Skeletal muscle cell (primary cell): Measurements from ENCODE around the gene FBXL13.
"Not testable (repeated sequence)": the region's sequence is repeated elsewhere in the genome, so short reads cannot be mapped to it uniquely, and the experiment has no call there.

ENCODE experiments used
- DNase-seq: peaks from one replicate; pipeline ENCODE4 v3.0.0-alpha.2; 2010; ENCODE audit warnings: low read depth
- H3K4me3 ChIP-seq: 2 replicates; pipeline ENCODE4 v1.5.1; 2011; ENCODE audit warnings: low read depth, mild to moderate bottlenecking, control low read depth, low read length, moderate library complexity

The FBXL13 gene

DNA sequence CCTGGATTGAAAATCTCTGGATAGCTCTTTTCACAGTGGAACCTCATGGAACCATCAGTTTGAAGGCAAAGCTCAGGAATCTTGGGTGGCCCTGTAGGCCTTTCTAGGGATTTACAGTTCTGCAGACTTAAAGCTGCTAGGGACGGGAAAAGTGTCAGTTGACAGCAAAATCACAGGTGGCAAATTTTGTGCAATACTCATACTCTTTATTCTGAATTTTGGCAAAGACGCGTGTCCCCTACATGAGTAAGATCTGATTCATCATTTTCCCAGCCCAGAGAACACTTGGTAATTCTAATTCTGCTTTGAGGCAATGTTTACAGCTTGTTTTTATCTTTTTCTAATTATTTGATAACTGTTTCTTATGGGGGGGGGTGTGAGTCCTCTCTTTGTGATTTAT is 158.2 kb downstream of the FBXL13 start:
- no peak overlapping the region for H3K4me3 ChIP-seq
- peak; percentile 55 for DNase-seq

DNA sequence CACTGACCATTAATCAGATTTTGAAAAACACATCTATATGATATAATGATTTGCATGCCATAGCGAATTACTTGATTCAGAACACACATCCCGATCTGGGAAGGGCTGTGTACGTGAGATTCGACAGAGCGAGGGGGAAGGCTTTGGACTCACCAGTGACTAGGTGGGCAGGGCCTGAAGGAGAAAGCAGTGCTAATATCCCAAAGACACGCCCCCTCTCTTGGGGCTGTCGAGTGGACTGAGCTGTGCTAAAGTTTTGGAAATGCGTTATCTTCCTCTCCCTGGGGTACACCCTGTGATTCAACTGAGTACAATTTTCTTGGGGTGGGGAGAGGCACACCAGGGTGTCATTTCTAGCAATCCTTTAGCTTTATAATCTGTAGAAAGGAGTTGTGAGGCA is 160.0 kb downstream of the FBXL13 start:
- no peak for DNase-seq
- peak overlapping the region; percentile 50 for H3K4me3 ChIP-seq

DNA sequence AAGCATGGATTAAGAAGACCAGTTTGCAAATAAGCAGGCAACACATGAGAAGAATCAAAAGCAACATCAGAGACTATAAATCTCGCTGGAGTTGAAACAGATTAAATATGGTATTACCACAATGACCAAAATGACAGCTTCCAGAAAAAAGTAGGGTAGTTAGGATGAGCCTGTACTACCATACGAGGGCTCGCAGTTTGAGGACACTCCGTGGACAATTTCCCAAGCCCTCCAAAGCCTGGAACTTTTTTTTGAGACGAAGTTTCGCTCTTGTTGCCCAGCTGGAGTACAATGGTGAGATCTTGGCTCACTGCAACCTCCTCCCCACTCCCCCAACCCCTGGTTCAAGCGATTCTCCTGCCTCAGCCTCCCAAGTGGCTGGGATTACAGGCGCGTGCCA is 160.8 kb downstream of the FBXL13 start:
- DNase-seq = no peak
- H3K4me3 ChIP-seq = peak overlapping the region; percentile 50

DNA sequence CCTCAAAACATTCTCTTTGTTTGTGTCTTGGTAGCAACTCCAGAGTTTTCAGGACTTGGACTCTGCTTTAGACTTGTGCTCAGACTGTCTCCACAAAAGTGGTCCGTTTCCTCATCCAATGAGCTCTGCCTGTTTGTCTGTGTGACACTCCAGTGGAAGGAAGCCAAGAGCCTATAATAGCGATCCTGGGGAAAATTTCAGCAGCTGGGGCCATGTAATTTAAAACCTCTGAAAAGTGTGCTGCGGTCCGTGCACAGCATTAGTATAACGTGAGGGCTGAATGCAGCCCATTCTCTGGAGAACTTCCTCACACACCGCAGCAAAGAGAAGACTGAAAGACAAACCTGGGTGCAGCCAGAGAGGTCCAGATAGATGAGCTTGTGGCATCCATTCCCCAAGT is 161.9 kb downstream of the FBXL13 start, which contains the start of gene LRRC17:
Gene LRRC17 (plus strand): TSS at position 259 of the 400 bp plus-strand sequence. CDS start 20,914 bp downstream, outside the sequence.
- peak within 1 kb of the TSS; percentile 50 for H3K4me3 ChIP-seq
- peak; percentile 76 for DNase-seq

DNA sequence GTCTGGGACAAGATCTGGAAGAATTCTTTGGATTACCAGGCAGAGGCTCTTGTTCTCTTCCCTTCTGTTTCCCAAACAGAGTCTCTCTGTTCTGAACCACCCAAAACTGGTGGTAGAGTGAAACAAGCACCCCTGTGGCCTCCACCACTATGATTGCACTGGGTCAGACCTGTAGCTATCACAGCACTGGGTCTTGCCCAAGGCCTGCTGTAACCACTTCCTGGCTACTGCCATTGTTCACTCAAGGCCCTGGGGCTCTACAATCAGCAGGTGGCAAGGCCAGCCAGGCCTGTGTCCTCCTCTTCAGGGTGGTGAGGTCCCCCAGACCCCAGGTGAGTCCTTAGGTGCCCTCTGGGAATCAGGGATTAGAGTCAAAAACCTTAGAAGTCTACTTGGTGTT is 165.9 kb downstream of the FBXL13 start:
- DNase-seq = no peak
- H3K4me3 ChIP-seq = no peak overlapping the region

DNA sequence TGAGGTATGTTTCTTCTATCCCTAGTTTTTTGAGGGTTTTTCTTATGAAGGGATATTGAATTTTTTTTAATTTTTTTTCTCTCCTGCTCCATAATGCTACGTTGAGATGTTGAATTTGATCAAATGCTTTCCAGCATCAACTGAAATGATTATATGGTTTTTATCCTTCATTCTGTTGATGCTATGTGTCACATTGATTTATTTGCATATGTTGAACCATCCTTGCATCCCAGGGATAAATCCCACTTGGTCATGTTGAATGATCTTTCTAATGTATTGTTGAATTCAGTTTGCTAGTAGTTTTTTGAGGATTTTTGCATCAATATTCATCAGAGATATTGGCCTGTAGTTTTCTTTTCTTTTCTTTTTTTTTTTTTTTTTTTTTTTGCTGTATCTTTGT is 171.0 kb downstream of the FBXL13 start:
- DNase-seq, H3K4me3 ChIP-seq: not testable (repeated sequence)

DNA sequence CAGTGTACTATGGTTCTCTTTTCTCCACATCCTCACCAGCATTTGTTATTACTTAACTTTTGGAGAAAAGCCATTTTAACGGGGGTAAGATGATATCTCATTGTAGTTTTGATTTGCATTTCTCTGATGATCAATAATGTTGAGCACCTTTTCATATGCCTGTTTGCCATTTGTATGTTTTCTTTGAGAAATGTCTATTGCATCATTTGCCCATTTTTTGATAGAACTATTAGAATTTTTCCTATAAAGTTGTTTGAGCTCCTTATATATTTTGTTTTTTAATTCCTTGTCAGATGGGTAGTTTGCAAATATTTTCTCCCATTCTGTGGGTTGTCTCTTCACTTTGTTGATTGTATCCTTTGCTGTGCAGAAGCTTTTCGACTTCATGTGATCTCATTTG is 172.5 kb downstream of the FBXL13 start:
- DNase-seq, H3K4me3 ChIP-seq: not testable (repeated sequence)

DNA sequence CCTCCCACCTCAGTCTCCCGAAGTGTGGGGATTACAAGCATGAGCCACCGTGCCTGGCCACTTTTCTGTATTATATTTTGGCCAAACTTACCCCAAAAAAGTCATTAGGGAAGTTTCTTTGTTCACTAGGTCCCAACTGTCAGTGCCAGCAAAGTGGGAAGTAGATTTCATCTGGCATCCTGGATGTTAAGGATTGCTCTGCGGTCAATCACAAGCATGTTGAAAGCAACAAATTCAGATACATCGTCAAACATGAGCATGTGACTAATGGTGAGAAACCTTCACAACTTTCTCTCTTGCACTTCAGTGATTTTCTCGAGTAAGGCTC is 176.1 kb downstream of the FBXL13 start:
- DNase-seq = no peak
- no peak overlapping the region for H3K4me3 ChIP-seq

DNA sequence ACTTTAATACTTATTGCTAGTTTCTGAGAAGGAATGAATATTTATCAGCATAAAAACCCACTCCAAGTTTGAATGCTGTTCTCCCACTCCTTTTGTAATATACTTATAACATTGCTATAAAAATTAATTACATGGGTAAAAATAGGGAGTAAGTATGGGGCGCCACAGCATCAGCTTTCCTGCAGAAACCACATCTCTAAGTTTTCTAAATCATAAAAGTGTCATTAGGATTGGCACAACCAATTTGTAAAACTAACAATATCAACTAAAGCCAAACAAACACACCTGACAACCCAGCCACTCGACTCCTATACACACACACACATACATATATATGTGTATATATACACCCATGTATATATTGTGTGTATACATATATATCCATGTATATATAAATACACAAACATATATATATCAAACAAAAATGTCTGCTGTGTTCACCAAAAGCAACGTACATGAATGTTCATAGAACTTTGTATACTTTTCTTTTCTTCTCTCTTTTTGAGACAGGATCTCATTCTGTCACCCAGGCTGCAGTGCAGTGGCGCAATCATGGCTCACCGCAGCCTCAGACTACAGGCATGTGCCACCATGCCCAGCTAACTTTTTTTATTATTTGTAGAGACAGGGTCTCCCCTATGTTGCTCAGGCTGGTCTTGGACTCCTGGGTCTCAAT is 176.6 kb downstream of the FBXL13 start:
- DNase-seq = no peak
- no peak overlapping the region for H3K4me3 ChIP-seq

DNA sequence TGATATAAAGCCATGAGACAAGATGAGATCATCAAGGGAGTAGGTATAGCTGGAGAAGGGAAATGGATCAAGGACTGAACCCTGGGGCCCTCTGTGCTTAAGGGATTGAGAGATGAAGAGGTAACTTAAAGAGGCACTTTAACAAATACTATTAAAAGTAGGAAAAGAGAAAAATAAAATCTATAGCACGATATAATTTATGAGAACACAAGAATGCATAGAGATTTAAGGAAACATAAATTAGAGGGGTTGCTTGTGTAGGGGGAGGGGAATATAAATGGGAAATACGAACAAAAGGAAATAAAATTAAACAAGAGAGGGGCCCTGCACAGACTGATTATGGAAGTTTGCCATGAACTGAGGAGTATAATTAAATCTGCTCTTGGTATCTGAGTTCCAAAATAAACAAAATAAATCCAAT is 177.4 kb downstream of the FBXL13 start:
- no peak for DNase-seq
- no peak overlapping the region for H3K4me3 ChIP-seq

DNA sequence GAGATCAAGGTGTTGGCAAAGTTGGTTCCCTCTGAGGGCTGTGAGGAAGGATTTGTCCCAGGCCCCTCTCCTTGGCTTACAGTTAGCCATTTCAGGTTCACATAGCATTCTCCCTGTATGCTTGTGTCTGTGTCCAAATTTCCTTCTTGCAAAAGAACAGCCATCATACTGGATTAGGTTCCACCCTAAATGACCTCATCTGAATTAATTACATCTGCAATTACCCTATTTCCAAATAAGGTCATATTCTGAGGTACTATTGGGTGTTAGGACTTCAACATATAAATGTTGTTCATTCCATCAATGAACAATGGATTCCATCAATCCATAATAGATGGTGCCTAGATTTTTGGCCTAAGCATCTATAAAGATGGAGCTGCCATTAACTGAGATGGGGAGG is 178.0 kb downstream of the FBXL13 start:
- H3K4me3 ChIP-seq = no peak overlapping the region
- DNase-seq = no peak

DNA sequence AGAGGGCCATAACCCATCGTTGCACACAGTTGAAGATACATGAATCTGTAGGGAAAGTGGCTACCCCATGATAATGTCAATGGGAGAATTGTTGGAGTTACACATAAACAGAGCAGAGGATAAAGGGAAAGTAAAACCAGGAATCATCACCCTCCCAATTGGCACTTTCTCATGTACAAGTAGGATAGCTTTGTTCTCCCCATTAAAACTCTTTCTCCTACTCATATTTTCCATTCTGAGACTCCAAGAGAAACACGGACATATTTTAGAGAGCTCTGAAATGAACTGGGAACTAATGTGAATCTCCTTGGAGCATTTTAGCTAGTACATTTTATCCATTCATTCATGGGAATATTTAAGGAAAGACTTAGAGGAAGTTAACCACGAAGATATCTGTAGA is 179.0 kb downstream of the FBXL13 start:
- H3K4me3 ChIP-seq = no peak overlapping the region
- DNase-seq = no peak

DNA sequence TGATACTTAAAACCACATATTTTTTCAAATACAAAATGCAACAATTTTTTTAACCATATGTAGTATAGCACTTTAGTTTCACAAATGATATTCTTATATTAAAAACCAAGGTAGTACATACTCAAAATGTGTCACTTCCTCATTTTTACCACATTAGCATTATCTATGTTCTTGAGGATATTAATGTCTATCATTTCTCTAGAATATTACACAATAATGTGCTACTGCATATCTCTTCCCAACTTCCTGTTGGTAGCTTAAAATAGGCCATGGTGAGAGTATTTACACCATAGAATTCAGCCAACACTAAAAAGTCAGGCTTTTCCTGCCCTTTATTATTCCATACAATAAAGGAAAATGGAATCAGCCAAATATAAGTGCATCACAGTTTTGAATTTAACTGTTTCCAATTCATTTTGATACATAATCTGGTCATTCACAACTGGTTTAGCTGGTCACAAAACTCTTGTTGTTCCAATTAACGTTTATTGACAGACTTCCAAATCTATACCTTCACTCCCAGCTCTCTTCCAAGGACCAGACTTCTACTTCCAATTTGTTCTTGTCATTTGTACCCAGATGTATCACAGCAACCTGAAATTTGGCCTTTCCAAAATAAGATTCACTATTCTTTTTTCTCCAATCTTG is 181.8 kb downstream of the FBXL13 start:
- DNase-seq = no peak
- no peak overlapping the region for H3K4me3 ChIP-seq

DNA sequence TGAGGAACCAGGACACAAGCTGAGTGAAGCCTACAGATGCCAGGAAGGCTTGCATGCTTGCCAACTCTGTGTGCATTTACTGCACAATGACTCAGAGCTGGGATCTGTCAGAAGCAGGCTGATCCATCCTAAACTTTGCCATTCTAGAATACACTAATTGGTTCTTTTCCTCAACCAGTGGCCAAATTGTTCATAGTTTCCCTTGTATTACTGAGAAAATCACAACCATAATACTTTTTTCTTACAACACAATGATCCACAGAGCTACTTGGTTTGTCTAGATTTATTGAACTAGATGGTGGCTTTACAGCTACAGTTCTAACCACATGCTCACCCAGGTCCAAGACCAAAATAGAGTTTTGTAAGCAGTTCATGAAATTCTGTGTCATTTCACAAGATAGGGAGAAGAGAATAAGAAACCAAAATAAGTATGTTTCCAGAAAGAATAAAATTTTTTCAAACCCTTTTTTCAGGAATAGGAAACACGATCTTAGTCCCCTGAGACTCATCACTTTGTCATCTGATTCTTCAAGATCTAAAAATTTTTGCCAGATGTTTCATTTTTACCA is 182.8 kb downstream of the FBXL13 start:
- H3K4me3 ChIP-seq = no peak overlapping the region
- peak; percentile 78 for DNase-seq

DNA sequence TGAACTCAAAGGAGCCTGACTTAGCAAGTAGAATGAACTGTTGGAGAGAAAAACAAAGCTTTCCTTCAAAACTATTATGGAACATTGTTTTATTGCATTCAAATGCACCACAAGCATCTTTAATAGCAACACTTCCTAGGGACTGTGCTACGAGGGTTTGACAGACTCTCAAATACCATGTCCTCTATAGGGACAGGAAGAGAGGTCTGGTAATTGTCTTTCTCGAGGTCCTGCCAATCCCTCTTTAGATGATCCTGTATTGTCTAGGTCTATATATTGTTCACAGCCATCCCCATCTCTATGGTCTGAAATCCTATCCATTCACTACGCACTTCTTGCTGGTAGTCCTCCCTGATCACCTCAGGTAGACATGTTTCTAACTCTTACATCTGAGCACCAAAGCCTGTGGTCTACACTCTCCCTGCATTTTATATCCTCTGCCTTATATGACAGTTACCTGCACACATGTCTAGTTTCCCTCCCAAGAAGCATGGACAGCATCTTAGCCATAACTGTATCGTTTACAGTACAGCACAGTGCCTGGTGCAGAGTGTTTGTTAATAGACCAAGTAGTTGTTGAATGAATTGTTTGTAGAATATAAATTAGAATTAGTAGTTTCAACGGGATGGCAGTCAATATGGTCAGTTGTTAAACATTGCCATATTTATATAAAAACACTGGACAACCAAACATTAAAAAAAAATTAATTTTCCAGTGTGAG is 183.5 kb downstream of the FBXL13 start:
- no peak overlapping the region for H3K4me3 ChIP-seq
- DNase-seq = no peak

DNA sequence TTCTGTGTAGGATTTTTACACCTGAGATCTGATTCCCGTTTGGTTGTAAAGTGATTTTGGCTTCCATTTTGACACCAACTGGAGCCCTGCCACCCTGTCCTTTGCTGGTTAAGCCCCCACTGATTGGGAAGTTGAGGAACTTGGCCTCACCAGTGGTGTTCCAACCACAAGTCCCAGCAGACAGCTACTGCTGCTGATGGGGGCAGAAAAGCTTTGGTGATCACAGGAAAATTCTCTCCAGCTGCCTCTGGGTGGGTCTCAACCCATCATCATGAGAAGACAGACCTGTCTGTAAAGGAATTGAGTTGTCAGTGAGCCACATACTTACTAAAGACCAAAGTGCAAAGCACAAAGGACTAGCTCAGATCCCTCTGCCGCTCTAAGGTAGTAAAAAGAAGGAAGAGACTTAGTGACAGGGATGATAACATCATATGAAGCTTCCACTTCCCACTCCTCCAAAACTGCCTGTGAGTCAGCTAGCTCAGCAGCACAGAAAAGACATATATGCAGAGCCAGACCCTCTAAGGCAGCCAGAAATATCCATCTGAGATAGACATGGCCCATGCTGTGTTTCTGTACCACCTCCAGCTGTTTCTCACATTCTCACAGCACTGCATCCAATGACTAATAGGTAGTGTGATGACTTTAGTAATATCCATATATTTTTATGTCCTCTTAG is 184.2 kb downstream of the FBXL13 start:
- DNase-seq = peak; percentile 88
- H3K4me3 ChIP-seq = no peak overlapping the region

DNA sequence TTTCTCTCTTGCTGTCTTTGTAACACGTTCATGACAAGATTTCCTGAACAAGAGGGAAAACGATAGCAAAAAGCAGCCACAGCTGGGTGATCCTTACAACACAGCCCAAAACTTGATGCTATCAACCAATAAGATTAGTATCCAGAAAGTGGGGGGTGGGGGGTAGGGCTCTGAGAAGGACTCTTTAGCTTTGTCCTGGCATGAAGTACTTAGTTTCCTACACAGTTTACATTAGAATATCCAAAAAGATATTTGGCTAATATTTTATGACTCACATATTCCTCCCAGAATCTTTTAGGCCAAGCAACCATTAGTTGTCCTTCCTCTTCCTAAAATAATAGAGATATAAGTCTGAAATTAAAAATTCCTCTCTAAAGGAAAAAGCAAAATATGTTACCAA is 184.7 kb downstream of the FBXL13 start:
- H3K4me3 ChIP-seq = no peak overlapping the region
- no peak for DNase-seq

DNA sequence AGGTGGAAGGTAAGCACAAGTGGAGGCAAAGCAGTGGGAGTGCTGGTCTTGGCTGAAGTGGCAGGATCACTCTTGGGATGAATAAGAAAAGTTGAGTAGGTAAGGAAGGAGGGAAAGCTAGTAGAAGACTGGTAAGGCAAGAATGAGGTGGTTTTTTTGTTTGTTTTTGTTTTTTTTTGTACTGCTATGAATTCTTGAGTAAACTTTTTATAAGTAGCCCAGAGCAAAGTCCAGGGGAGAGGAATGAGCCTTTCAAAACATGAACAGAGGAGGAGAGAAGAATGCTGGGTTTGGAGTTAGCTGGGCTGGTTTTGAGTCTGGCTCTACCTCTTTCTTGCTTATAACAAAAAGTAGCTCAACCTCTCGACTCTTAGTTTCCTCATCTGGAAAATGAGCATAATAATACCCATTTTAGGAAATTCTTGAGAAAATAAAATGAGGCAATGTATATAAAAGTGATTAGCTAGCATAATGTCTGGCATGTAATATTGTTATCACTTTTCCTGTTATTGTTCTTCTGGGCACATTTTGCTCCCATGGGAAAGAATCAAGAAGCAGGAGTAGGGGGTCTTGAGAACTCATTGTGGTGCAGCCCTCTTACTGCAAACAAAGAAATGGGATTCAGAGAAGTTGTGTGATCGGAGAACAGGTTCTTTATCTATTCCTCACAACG is 185.9 kb downstream of the FBXL13 start:
- no peak for DNase-seq

DNA sequence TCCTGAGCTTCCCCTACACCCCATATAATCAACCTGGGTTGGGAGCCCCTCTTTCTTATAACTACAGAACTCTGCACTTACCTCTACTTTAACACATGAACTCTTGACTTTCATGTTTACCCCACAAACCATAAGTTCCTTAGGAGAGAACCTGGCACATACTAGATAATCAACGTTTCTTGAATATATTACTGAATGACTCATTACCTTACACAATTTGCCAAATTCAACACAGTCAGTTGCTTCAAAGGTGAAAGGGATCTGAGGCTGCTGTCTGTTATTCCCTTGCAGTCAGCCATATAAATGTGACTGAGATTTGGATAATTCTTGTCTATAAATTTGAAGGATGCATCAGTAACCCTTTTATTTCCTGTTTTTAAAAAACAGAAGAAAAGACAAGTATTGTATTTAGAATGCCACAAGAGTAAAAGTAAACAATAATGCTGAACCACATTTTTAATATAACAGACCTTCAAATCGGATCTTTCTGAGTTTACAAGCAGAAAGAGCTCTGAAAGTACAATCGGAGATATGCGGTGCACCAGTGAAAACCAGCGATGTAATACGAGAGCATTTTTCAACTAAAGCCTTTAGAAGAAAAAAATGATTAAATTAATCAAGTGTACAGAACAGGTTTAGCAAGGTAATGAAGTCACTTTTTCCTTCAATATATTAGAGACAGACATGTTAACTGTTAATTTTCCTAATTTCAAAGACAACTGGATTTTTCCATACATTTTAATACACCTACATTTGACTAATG is 191.3 kb downstream of the FBXL13 start:
- H3K4me3 ChIP-seq = no peak overlapping the region
- no peak for DNase-seq

More for the DNA sequence above, 185.9 kb downstream of the FBXL13 start:
- no peak overlapping the region for H3K4me3 ChIP-seq
